Hippocampal formation (tissue), 2 donors: ENCODE data around the gene KISS1.

Experiments
- DNase-seq, 2 donors: peaks; one replicate each; lab custom pipeline; 2025; lab: John Stamatoyannopoulos, UW

KISS1 gene

DNA sequence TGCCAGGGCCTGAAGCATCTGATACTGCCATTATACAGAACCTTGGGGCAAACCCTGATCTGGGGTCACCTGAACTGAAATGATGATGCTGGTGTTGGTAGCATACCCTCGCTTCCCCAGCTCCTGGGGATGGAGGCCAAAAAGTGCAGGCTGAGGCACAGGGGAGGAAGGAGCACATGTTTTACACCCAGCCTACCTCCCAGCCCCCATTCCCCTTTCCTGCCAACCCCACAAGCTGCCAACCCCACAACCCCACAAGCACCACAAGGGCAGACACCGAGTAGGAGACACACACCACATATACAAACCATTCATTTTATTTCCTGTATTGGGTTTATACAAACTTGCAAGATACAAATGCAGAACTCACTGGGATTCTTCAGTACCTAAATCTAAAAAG, 22.3 kb upstream of the KISS1 start:
- DNase-seq: no peak

DNA sequence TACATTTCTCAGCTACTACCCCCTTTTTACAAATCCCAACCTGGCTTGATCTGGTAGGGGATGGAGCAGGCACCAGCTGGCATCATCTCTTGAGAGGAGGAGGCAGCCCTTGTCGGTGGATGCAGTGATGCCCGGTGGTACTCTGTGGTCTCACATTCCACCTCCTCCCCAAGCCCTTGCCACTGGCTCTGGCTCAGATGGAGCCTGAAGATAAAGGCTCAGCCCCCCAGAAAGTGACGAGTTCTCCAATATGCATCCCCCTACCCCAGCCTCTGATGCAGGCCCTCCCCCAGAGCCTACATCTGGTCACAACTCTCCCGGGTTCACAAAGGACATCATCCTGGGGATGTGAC, 21.3 kb upstream of the KISS1 start:
- no peak for DNase-seq

DNA sequence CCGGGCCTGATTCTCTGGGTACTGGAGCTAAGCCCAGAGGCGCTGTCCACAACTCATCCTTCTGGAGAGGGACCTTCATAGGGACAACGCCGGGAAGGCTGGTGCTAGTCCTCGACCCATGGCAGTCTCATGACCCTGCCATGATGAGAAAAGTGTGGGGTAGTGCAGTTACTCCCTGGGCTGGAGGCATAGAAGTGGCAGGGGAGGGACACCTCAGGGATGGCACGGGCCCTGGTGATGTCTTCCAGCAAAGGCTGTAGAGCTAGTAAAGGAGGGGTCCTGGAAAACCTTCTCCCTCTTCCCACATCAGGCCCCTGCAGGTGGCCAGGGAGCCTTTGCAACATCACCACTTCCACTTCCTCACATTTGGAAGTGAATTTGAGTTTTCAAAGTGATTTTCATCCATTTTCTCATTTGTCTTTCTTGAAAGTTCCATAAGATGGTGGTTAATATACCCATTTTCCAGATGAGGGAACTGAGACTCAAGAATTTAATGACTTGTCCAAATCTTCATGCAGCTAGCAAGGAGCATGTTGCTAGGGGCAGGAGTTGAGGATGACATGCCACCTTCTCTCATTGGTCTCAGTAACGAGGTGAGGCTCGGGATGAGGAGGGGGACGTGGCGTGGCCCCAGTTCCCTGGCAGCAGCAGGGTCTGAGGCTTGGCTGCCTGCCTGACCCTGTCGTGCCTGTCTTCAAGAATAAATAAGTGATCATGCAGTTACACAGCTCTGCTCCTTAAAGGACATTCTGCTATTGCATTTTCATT, 20.8 kb upstream of the KISS1 start:
- DNase-seq: no peak

DNA sequence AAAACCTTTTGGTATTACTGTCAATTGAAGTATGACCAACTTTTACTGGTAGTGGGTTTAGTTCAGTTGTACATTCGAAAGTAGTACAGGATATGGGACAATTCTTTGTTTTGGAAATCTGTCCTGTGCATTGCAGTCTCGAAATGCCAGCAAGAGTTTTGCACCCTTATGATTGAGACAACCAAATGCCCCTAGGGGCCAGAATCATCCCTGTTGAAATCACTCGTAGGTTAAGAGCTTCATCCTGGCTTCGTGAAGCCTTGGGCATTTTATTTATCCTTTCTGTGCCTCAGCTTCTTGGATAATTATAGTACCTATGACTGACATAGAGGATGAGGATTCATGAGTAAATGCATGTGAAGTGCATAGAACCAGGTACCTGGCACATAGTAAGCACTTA, 19.9 kb upstream of the KISS1 start:
- DNase-seq: no peak

DNA sequence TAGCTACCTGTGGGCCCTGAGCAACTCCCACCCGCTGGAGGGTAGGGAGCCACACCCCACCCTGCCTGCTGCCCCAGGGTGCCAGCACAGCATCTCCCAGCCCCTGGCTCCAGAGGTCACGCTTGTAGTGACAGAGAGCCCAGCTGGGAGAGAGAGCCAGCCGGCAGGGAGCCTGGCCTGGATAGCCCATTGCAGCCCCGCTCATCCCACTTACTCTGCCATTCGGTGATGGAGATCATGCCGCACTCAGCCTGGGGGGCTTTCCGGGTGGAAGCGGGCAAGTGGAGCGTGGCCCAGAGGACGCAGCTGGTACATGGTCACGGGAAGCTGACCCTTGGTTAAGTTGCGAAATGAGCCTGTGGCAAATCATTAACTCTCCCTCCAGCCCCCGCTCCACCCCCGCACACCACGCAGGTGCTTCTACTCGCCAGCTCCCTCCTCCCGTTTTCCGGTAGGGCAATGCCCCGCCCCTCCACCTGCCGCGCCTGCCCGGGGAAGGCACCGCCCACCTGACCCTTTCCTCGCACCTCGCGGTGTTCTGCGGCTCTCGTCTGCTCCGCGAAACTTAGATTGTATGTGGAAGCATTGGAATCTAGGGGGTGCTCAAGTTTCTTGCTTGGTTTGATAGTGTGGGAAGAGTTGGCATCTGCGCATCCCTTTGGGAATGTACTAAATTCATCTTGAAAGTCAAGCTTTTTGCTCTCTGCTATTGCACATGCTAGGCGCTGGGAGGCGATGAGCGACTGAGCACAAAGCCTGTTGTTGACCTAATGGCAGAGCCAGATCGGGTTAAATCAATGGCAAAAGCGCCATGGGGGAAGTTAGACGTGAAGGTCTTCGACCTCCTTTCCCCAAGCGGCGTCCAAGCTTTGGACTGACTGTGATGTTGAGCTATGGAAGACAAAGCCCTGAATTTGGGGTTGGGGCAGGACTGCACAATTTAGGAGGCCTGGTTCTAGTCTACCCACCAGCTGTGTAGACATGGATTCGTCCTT, 17.7 kb upstream of the KISS1 start, which contains the start of gene GOLT1A:
TSS of gene GOLT1A (minus strand) at position 321 of the 995 bp plus-strand sequence. CDS start at position 239, 82 bp downstream.
- DNase-seq: peak; percentile 50 to 72

DNA sequence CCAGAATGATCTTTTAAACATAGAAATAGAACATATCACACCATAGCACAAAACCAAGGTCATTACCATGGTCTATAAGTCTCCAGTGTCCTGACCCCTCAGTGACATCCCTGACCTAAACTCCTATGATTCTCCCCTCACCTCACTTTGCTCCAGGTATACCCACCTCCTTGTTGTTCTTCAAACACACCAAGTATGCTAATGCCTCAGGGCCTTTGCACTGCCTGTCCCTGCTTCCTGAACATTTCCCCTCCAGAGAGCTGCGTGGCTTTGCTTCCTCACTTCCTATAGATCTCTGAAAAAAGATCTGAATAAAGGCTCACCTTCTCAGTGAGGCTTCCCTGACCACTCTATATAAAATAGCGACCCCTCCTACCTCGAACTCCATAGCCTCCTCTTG, 16.4 kb upstream of the KISS1 start:
- DNase-seq: no peak

DNA sequence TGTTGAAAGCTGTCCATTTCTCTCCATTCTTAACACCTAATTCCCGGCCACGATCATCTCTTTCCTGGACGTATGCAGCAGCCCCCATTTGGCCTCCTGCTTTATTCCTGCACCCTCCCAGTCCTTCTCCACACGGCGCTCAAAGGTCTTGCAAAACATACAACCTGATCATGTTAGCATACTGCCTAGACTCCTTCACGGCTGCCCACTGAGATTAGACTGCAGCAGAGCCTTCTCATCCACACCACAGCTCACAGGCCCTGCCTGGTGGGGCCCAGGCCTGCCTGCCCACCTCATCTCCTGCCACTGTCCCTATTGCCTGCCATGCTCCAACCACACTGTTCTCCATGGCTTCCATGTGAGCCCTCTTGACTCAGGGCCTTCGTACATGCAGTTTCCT, 14.8 kb upstream of the KISS1 start:
- DNase-seq: no peak

DNA sequence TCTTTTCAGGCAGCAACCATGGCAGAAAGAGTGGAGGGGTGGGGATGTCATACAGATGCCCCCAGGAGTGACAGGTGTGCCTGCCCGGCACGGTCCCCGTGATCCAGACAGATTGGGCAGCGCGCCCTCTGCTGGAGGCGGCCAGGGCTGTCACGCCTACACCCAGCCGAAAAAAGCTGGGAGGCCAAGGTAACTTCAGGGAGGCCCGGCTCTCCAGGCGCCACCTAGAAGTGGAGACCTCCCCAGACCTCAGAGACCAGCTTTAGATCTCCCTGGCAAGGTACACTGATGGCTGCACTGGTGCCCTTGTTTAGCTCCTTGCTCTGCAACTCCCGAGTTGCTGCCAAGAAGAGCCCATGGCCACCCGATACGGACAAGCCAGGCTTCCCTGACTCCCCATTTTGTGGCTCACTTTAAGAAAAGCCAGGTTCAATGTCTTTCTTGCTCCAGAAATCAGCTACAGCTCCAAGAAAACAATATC, 10.9 kb upstream of the KISS1 start:
- DNase-seq: no peak

DNA sequence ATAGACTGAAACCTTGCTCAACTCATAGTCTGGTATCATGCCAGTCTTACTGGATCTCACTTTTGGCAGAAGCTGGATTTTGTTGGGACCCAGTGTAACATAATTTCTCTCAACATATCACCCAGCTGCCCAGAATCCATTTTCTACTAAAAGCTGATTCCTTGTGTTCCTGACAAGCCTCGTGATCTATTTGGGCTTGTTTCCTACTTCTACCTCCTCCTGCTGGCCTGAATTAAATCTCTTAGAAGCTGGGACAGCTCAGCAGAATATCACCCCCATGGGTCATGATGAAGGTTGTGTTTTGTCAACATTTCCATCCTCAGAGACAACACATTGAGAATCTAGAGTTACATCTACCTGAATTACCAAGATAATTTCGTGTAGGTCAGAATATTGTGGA, 9.8 kb upstream of the KISS1 start:
- DNase-seq: no peak

DNA sequence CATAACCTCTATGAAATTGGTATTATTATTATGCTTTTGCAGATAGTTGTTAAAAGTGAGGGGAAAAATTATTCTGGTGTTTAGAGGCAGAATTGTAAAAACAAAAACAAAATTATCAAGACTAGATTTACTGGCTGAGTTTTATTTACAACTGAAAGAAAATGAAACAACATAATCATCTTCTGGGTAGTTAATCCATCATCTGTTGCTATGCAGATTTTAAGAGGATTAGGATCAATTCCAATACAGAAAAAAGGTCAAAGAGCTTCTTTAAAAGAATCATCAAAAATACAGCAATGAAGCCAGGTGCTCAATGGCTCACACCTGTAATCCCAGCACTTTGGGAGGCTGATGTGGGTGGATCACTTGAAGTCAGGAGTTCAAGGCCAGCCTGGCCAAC, 9.2 kb upstream of the KISS1 start:
- DNase-seq: no peak

DNA sequence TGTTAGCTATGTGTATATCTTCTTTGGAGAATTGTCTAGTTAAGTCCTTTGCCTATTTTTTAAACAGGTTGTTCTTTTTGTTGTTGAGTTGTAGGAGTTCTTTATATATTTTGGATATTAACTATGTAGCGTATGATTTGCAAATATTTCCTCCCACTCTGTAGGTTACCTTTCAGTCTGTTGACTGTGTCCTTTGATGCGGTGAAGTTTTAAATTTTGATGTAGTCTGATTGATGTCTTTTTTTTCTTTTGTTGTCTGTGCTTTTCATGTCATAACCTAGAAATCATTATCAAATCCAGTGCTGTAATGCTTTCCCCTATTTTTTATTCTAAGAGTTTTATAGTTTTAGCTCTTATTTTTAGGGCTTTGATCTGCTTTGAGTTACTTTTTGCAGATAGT, 8.7 kb upstream of the KISS1 start:
- no peak for DNase-seq

DNA sequence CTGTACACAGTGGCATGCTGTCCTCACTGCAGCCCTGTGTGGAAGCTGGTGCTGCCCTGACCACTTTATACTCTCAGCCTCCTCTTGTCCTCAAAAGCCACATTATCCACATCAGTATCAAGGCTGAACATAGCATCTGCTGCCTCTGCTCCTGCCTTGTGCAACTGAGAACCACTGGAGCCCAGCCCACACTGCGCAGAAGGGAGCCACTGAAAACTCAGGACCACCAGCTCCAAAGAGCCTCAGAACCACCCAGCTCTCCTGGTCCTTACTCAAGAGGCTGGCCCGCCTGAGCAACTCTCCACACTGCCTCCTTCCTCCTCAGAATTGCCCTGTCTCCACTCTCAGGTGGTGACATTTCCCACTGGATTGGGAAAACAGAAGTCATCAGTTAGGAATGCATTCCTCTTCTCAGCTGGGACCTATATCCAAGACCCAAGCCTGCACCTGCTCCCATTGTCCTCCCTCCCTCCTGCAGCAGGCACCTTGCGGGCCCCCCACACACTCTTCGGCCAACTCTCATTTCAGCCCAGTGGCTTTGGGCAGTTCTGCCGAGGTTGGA, 7.0 kb upstream of the KISS1 start:
- no peak for DNase-seq

DNA sequence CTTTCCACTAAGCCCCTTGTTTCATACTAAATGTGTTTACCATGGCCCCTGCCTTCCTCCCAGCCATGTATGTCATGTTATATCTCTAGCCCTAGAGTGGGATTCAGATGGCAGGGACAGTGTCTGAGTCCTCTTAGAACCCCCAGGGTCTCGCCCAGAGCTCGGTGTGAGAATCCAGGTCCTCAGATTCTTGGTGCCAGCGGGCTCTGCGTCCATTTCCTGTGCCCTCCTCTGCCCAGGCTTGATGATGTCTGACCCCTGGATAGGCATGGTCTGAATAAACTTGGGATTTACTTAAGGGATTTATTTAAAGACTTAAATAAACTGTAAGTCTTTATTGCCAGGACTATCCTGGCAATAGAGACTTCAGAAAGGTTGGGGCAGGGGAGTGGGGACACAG, 6.2 kb upstream of the KISS1 start:
- no peak for DNase-seq

DNA sequence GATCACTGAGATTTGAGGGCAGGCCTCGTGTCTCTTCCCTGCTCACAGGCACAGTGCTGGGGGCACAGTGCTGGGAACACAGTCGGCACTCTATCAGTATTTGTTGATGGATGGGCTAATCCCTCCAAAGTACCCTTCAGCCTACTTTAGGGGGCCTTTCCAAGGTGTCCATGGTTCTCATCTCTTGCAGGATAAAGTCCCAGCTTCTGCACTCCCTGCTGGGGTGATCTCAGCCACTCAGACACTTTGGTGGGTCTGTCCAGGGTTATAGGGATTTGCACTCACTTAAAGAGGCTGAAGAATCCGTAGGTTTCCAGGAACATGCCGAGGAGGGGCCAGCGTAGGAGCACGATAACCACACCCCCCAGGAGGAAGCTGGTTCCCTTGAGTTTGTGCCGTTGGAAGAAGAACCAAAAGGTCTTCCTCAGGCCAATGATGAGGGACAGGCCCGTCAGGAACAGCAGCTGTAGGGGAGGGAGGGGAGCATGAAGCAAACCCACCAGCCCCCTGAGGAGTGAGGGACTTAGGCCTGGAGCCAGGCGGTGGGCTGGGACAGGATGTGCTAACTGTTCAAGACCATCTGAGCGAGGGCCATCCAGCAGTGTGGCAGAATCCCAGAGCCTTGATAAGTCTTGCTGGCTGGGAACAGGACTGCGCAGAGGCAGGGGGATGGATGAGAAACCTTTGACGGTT, 5.2 kb upstream of the KISS1 start:
- no peak for DNase-seq

DNA sequence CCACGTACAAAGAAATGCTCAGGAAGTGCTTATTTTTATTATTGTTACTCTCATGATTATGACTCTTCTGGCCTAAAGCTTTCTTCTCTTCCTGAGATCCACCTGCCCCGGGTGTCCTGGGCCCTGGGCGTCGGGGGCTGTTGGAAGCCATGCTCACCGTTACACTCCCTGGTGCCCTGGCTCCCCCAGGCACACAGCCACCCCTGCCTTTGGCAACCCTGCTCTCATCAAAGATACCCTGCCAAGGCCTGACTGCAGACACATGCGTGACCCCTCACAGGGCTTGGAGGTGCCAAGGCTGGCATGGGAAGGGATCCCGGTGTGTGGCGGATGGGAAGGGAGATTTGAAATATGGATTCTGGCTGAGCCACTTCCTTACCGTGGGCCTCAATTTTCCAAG, 3.3 kb upstream of the KISS1 start:
- no peak for DNase-seq

DNA sequence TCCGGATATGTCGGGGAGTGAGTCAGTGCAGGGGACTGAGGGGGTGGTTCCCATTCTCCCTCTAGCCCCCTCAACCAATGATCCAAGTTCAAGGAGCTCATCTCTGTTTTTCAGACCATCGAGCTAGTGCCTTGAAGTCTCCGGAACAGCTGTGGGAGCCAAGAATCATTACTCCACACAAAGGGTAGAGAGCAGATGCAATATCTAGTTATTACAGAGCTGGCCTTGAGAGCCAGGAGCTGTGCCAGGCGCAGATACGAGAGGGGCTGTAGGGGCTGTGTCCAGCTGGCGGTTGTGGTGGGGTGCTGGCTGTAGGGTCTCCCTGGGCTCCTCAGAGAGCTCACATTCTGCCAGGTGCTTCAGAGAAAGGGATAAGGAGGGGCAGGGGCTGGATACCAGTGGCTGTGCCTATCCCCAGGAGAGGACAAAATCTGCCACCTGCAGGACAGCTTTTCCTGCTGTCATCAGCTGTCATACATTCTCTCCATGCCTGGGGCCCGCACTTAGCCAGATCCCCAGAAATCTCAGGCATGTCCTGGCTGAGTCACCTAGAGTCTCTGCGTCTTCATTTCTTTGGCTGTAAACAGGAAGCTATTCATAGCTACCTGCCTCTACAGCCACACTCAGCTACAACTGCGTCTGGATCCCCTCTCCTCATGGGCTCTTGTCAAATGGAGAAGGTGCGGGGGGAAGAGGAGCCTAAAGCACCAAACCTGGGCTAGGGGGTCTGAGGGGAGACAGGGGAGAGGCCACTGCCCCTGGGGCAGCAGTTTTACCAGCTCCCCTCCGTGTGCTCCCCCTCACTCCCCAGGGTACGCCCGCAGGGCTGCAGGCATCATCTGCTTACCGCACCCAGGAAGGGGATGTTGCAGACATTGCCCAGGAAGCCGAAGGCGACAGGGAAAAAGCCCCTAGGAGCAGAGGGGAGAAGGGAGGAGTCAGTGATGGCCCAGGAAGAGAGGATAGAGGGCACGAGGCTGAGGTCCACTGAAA, 2.4 kb upstream of the KISS1 start:
- no peak for DNase-seq

DNA sequence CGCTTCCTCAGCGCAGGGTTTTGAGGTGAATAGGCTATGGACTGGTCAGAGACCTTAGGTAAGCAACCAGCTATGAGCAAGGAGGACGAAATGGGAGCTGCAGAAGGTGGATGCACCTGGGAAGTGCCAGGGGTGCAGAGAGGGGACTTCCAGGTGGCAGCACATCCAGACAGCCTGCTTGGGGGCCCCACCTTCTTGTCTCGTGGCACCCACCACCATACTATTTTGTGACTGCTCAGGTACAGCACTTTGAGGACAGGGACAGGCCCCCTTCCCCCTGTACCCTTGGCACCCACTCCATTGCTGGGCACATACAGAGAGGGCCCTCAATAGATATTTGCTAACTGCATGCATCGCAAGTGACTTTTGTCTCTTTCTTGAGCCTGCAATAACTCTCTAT, 777 bp upstream of the KISS1 start:
- DNase-seq: no peak

DNA sequence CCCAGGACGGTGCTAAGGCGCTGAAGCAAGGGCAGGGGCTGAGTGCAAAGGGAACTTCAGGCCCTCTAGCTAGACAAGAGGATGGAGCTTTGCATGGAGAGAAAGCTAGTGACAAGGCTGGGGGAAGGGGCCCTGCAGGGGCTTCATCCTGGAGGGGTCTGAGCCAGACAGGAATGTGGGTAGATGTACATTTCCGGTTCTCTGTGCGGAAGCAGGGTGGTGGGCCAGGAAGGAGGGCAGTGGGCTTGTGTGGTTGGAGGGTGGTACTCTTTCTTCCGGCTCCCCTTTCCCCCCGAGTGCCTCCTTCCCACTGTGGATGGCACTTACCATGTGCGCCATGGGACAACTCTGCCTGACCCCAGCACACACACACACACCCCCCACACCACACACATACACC, 1.5 kb downstream of the KISS1 start:
- DNase-seq: no peak

DNA sequence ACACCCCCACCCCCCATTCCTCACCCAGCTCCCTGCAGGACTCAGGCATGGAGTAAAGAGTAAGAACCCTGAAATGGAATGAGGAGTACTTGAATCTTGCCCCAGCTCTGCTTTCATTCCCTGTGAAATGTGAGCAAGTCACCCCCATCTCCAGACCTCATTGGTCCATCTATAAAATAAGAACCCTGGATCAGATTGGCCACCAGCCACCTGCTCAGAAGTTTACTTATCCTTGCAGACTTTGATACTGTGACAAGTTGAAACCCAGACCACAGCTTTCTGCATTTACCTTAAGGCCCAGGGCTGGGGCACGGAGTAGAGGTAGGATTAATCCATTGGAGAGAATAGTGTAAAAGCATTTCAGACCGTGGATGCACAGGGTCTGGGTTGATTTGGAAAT, 2.2 kb downstream of the KISS1 start:
- DNase-seq: no peak

DNA sequence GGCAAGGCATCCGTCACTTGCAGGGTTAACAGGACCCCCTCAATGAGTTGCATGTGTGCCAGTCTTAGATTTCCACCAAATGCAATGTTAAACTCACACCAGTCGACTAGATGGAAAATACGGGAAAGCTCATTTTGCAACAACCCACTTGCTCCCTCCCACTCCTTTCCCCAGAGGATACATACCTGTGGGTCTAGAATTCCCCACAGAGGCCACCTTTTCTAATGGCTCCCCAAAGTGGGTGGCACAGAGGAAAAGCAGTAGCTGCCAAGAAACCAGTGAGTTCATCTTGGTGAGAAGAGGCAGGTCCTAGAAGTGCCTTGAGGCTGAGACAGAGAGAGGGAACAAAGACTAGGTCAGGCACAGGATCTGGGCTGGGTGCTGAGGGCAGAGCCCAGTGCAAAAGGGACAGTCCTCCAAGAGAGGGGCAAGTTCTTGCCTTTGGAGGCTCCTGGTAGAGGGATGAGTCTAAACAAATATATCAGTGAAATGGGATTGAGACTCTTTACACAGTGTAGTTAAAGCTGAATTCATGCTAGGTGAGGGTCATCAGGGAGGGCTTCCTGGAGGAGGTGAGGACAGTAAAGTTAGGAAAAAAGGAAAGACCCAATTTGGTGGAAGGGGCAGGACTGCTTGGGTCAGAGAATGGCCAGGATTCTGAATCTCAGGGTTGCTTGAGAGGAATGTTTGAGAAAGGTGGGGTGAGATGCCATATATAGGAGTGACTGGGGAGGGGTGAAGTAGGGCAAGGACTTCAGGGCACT, 3.5 kb downstream of the KISS1 start:
- no peak for DNase-seq
